T47D (cell line): Measurements from ENCODE around the gene MAD1L1.

Experiments
- DNase-seq, 2 experiments: peaks; one replicate each; pipeline versions ENCODE4 v3.0.0 to v3.0.0-alpha.2; 2011 to 2012; ENCODE audit warnings: low read depth in 1 of 2, low spot score in 1 of 2
- JUND ChIP-seq: IDR thresholded peaks from 2 replicates; pipeline ENCODE4 v1.6.1; 2012; ENCODE audit warnings: low read depth
- in situ Hi-C: cut with HindIII; loops from 2 replicates; pipeline ENCODE4 v1.10.0; 2016; ENCODE audit warnings: low sequenced_read_pairs, low pct_unique_long_range_greater_than_20kb

MAD1L1 gene

GRCh38 chr7:2012981-2013380 is 219.8 kb downstream of the MAD1L1 start:
- in situ Hi-C loops = no loop called here
- DNase-seq = no peak
- no peak for TF ChIP-seq JUND

- no peak for DNase-seq
- no peak for TF ChIP-seq JUND
- in situ Hi-C loops = no loop called here
Measured at GRCh38 chr7:2012044-2012900, 220.5 kb downstream of the MAD1L1 start.

DNA sequence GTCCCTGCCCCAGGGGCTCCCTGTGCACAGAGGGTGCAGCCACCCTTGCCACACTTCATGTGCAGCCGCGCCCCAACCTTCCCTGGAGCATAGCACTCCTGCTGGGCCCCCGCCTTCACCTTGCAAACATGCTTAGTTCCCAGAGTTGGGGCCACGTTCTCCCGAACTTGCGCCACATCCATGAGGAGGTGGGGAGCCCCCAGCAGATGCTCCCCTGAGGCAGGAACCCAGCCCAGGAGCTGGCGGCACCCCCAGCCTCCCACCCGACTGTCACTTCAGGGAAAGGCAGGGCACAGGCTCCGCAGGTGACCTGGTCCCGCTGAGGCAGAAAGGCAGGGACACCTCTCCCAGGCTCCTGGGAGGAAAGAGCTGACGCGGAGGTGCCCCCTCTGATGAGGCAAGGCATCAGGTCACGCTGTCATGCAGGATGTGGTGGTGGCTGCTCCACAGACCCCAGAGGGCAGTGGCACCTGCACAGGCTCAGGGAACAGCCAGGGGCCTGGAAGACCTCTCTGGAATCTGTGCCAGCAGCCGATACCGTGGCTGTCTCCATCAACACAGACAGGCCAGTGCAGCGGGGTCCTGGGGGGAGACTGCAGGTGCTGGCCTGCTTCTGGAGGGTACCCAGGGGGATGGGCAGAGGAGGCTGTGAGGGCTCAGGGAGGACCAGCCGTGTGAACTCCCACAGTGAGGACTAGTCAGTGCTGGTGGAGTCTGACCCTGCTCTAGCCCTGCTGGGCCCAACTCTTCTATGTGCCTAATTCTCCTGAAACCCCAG is 221.3 kb downstream of the MAD1L1 start:
- TF ChIP-seq JUND = no peak
- in situ Hi-C loops = no loop called here
- no peak for DNase-seq

GRCh38 chr7:2010551-2011265 is 222.0 kb downstream of the MAD1L1 start:
- in situ Hi-C loops = no loop called here

DNA sequence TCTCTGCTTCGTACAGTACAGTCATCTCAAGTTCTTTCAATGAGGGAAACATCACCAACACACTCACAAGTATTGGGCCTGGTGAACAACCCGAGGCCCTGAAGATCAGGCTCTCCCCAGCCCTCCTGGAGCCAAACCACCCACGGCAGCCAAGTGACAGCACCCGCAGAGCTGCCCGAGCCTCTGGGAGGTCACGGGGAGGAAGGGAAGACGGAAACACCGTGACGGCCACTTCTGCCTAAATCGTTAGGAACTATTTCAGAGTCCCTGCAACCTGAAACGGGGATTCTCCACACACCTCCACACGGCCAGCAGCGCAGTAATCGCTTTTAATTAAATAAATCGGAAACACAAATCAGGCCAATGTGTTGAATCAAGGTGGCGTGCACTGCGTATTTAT is 222.6 kb downstream of the MAD1L1 start:
- no peak for DNase-seq
- in situ Hi-C loops = no loop called here
- no peak for TF ChIP-seq JUND

More at GRCh38 chr7:2010551-2011265, 222.0 kb downstream of the MAD1L1 start:
- DNase-seq = no peak
- no peak for TF ChIP-seq JUND

DNA sequence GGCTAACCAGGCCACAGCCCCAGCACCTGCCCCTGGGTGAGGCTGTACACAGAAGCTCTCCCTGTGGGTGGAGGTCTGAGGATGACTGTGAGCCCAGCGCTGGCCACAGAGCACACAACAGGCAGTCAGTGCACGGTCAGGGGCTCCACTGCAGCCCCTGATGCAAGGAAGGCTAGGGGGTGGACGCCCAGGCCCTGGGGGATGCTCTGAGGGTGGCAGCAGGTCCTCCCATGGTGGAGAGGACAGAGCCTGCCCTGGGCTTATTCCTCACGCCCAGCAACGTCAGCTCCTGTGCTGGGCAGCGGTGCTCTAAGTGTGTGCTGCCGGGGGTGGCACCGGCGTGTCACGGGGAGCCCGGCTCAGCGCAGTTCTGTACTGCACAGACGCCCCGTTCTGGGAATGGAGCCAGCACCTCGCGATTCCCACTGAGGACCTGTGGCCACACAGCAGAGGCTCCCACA is 223.2 kb downstream of the MAD1L1 start:
- TF ChIP-seq JUND = no peak
- no peak for DNase-seq
- in situ Hi-C loops = no loop called here

GRCh38 chr7:2008936-2009540 is 223.7 kb downstream of the MAD1L1 start:
- DNase-seq = no peak
- no peak for TF ChIP-seq JUND
- in situ Hi-C loops = no loop called here

DNA sequence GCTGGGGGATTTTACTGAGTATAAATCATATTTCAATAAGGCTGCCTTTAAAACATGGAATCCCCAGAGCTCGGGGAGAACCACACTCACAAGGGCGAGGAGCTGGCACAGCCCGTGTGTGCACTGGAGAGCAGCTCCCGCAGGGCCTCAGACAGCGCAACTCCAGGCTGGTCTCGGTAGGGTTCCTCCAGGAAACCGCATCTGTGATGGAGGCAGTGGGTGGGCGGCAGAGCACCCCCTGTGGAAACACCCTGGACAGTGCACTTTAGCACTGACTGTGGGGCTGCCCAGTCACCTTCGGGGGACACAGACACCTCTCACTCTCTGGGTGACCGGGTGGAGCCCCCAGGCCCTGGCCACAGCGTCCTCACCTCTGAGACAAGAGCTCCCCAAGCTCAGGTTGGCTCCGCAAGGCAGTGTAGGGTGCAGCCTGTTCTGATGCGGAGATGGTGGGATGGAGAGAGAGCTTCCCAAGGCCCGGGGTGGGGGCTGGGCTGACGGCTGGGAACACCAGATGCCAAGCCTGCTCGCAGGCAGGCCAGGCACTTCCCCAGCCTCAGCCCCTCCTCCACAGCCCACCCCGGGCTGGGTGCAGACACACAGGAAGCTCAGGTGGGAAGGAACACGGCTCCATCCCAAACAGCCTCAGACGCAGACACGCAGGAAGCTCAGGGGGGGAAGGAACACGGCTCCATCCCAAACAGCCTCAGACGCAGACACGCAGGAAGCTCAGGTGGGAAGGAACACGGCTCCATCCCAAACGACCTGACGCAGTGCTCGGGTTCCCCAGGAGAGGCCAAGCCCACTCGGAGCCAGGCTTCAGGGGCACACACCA is 224.4 kb downstream of the MAD1L1 start:
- no peak for DNase-seq
- in situ Hi-C loops = no loop called here
- no peak for TF ChIP-seq JUND

GRCh38 chr7:2007551-2007950 is 225.2 kb downstream of the MAD1L1 start:
- no peak for DNase-seq
- no peak for TF ChIP-seq JUND
- in situ Hi-C loops = no loop called here

DNA sequence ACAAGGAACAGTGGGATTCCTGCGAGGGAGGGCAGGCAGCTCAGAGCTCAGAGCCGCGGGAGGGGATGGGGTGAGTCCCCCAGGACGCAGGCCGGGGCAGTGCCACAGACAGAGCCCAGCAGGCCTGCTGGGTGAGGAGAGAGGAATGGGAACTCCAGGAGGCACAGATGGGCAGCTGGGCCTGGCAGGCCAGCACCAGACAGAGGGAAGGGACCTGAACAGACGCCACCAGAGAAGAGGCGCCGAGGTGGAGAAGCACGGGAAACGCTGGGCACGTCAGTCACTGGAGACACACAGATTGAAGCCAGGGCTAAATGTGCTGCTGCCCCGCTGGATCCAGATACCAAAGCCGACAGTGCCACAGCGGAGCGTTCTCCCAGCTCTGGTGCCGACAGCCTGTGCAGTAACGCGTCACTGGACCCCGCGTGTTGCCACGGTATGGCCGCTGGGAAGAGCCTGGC is 225.8 kb downstream of the MAD1L1 start:
- no peak for TF ChIP-seq JUND
- no peak for DNase-seq
- in situ Hi-C loops = no loop called here

GRCh38 chr7:2006231-2006771 is 226.4 kb downstream of the MAD1L1 start:
- TF ChIP-seq JUND = no peak
- DNase-seq = no peak
- in situ Hi-C loops = no loop called here
